ENCODE measurements around the gene ISYNA1. TPM values are rescaled to one million over a fixed set of nuclear protein-coding genes. Genes with fewer than 3 reads are reported as not detected.

ISYNA1 gene
- total RNA-seq, 1 experiment from 2014 or later, result 236 TPM

- H3K9me3 Mint-ChIP-seq, result no peaks in the 10 kb centered on the region
- DNase-seq (ENCODE audit: low spot score), result no peak
- peaks cover 13% of the 10 kb centered on the region for H3K36me3 Mint-ChIP-seq
- no peaks in the 10 kb centered on the region for H3K27me3 Mint-ChIP-seq (ENCODE audit: low read depth)
- ATAC-seq, result no peak
- no peak overlapping the region for H3K4me3 Mint-ChIP-seq
- ChIA-PET POLR2A (interaction anchor here (0.6 to 0.7 kb wide), 2 partner anchors 13 to 232 kb away, joined by 4 to 7 read pairs; no protein-coding TSS in a partner anchor), CTCF (interaction anchor here (0.6 to 1.1 kb wide), 2 partner anchors 13 to 32 kb away, joined by 3 to 4 read pairs; no protein-coding TSS in a partner anchor)
- TF ChIP-seq IRF1 (CRISPR knock-in tag; IDR thresholded peaks at IDR 0.05), result no peak
- TF ChIP-seq PRDM15 (CRISPR knock-in tag; IDR thresholded peaks at IDR 0.05), result no peak
- no peak for TF ChIP-seq ZNF671 (CRISPR knock-in tag; IDR thresholded peaks at IDR 0.05)
- TF ChIP-seq GRHL2 (CRISPR knock-in tag; IDR thresholded peaks at IDR 0.05; ENCODE audit: insufficient replicate concordance, severe bottlenecking), result no peak
- TF ChIP-seq MYBL2 (CRISPR knock-in tag; IDR thresholded peaks at IDR 0.05), result no peak
- TF ChIP-seq STAT6 (CRISPR knock-in tag; conservative IDR thresholded peaks at IDR 0.05; ENCODE audit: low read depth), result no peak
- TF ChIP-seq NR2C2 (CRISPR knock-in tag; IDR thresholded peaks at IDR 0.05), result no peak
- no peak for TF ChIP-seq USF2 (CRISPR knock-in tag; IDR thresholded peaks at IDR 0.05)
- no peak for TF ChIP-seq TEAD1 (CRISPR knock-in tag; IDR thresholded peaks at IDR 0.05)
- TF ChIP-seq TCF7 (CRISPR knock-in tag; IDR thresholded peaks at IDR 0.05; ENCODE audit: low read depth), result no peak
- peaks cover 3% of the 10 kb centered on the region; the same call in 1 of the 2 replicates for H3K4me1 Mint-ChIP-seq
- H3K27ac Mint-ChIP-seq, result no peak overlapping the region
These were observed 19.0 kb upstream of the ISYNA1 start for GRCh38 chr19:18456974-18457373.

- ChIA-PET POLR2A (interaction anchor here (0.7 kb wide), 1 partner anchor 14 kb away, joined by 7 read pairs; no protein-coding TSS in a partner anchor), CTCF (no interaction called here)
- no peak overlapping the region for H3K4me3 Mint-ChIP-seq
- no peak overlapping the region; the same call in 1 of the 2 replicates for H3K27ac Mint-ChIP-seq
- no peak for ATAC-seq
- H3K27me3 Mint-ChIP-seq (ENCODE audit: low read depth), result no peaks in the 10 kb centered on the region
- peaks cover 8% of the 10 kb centered on the region for H3K36me3 Mint-ChIP-seq
- TF ChIP-seq JUN (CRISPR knock-in tag; IDR thresholded peaks at IDR 0.05) (no peak), USF2 (CRISPR knock-in tag; IDR thresholded peaks at IDR 0.05) (no peak), EMX1 (CRISPR knock-in tag; IDR thresholded peaks at IDR 0.05) (no peak), AR (CRISPR knock-in tag; IDR thresholded peaks at IDR 0.05) (no peak), ETV6 (CRISPR knock-in tag; IDR thresholded peaks at IDR 0.05) (no peak), PRRX2 (CRISPR knock-in tag; IDR thresholded peaks at IDR 0.05) (no peak), IRF1 (CRISPR knock-in tag; IDR thresholded peaks at IDR 0.05) (no peak), MAX (CRISPR knock-in tag; IDR thresholded peaks at IDR 0.05) (no peak), ZNF416 (CRISPR knock-in tag; IDR thresholded peaks at IDR 0.05) (no peak), GABPB1 (CRISPR knock-in tag; IDR thresholded peaks at IDR 0.05) (no peak), ESRRA (CRISPR knock-in tag; IDR thresholded peaks at IDR 0.05; ENCODE audit: borderline replicate concordance) (no peak), HMGXB4 (CRISPR knock-in tag; IDR thresholded peaks at IDR 0.05) (no peak)
- H3K9me3 Mint-ChIP-seq, result no peaks in the 10 kb centered on the region
- H3K4me1 Mint-ChIP-seq, result peaks cover 3% of the 10 kb centered on the region; the same call in 1 of the 2 replicates
- DNase-seq (ENCODE audit: low spot score), result no peak
These were observed 18.3 kb upstream of the ISYNA1 start for GRCh38 chr19:18456279-18456678.

All from WTC11 (cell line).